ENCODE results near the gene DPP8.

DNA sequence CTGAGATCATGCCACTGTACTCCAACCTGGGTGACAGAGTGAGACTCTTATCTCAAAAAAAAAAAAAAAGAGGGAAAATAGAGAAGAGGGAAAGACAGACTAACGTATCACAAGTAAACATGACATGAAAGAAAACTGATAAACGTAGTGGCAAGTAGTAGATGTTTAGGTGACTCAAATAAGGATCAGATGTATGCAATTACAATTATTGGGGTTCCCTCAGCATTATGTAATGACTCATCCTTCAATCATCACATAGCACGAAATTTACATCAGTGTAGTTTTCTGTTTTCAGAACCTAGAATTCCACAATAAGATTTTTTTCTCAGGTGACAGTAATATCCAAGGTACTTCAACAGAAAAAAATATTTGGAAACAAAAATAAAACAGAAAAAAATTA, 46.6 kb downstream of the DPP8 start:
- TF ChIP-seq, protein P1, sequence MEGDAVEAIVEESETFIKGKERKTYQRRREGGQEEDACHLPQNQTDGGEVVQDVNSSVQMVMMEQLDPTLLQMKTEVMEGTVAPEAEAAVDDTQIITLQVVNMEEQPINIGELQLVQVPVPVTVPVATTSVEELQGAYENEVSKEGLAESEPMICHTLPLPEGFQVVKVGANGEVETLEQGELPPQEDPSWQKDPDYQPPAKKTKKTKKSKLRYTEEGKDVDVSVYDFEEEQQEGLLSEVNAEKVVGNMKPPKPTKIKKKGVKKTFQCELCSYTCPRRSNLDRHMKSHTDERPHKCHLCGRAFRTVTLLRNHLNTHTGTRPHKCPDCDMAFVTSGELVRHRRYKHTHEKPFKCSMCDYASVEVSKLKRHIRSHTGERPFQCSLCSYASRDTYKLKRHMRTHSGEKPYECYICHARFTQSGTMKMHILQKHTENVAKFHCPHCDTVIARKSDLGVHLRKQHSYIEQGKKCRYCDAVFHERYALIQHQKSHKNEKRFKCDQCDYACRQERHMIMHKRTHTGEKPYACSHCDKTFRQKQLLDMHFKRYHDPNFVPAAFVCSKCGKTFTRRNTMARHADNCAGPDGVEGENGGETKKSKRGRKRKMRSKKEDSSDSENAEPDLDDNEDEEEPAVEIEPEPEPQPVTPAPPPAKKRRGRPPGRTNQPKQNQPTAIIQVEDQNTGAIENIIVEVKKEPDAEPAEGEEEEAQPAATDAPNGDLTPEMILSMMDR (IDR thresholded peaks at IDR 0.05; ENCODE audit: low read length): no peak
- no peak for TF ChIP-seq EZH2 (IDR thresholded peaks at IDR 0.05; ENCODE audit: borderline replicate concordance, low read length)

Data from OCI-LY1 (cell line).